ENCODE results near the gene KLF5.

KLF5 gene

DNA sequence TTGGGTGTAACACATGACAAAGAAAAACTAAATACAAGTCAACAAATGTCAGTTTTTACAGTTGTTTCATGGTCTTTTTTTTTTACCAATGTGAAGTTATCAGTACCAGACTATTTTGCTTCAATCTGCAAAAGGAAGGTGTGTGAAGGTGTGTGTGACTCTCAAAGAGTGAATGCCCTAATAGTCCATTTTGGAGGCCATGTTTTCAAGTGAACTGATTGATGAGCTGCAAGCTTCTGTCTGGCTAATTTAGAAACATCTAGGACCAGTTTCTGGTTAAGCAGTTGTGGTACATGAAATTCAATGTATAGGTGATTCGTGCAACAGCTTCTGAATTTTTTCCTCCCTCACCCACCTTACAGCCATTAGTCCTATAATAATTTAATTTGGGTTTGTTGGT is 16.1 kb downstream of the KLF5 start:
- TF ChIP-seq EP300 (IDR thresholded peaks at IDR 0.05; ENCODE audit: borderline replicate concordance) (no peak), TCF12 (IDR thresholded peaks at IDR 0.05; ENCODE audit: low read depth) (no peak), CEBPB (IDR thresholded peaks at IDR 0.05) (no peak), RAD21 (IDR thresholded peaks at IDR 0.05; ENCODE audit: low read depth) (no peak), TEAD4 (IDR thresholded peaks at IDR 0.05) (no peak), CREB1 (IDR thresholded peaks at IDR 0.05; ENCODE audit: low read depth) (no peak), YY1 (IDR thresholded peaks at IDR 0.05; ENCODE audit: low read depth) (no peak), EGR1 (IDR thresholded peaks at IDR 0.05) (no peak), TAF1 (IDR thresholded peaks at IDR 0.05; ENCODE audit: low read depth) (no peak), ZBTB7A (IDR thresholded peaks at IDR 0.05; ENCODE audit: low read depth) (no peak), FOXM1 (IDR thresholded peaks at IDR 0.05; ENCODE audit: borderline replicate concordance, low read depth) (no peak), NFIC (IDR thresholded peaks at IDR 0.05) (no peak)
- TF ChIP-seq, protein P1, sequence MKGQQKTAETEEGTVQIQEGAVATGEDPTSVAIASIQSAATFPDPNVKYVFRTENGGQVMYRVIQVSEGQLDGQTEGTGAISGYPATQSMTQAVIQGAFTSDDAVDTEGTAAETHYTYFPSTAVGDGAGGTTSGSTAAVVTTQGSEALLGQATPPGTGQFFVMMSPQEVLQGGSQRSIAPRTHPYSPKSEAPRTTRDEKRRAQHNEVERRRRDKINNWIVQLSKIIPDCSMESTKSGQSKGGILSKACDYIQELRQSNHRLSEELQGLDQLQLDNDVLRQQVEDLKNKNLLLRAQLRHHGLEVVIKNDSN (IDR thresholded peaks at IDR 0.05): no peak
- TF ChIP-seq, protein P2, sequence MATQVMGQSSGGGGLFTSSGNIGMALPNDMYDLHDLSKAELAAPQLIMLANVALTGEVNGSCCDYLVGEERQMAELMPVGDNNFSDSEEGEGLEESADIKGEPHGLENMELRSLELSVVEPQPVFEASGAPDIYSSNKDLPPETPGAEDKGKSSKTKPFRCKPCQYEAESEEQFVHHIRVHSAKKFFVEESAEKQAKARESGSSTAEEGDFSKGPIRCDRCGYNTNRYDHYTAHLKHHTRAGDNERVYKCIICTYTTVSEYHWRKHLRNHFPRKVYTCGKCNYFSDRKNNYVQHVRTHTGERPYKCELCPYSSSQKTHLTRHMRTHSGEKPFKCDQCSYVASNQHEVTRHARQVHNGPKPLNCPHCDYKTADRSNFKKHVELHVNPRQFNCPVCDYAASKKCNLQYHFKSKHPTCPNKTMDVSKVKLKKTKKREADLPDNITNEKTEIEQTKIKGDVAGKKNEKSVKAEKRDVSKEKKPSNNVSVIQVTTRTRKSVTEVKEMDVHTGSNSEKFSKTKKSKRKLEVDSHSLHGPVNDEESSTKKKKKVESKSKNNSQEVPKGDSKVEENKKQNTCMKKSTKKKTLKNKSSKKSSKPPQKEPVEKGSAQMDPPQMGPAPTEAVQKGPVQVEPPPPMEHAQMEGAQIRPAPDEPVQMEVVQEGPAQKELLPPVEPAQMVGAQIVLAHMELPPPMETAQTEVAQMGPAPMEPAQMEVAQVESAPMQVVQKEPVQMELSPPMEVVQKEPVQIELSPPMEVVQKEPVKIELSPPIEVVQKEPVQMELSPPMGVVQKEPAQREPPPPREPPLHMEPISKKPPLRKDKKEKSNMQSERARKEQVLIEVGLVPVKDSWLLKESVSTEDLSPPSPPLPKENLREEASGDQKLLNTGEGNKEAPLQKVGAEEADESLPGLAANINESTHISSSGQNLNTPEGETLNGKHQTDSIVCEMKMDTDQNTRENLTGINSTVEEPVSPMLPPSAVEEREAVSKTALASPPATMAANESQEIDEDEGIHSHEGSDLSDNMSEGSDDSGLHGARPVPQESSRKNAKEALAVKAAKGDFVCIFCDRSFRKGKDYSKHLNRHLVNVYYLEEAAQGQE (IDR thresholded peaks at IDR 0.05; ENCODE audit: low read depth): no peak
- TF ChIP-seq, protein P3, sequence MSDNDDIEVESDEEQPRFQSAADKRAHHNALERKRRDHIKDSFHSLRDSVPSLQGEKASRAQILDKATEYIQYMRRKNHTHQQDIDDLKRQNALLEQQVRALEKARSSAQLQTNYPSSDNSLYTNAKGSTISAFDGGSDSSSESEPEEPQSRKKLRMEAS (IDR thresholded peaks at IDR 0.05): no peak

DNA sequence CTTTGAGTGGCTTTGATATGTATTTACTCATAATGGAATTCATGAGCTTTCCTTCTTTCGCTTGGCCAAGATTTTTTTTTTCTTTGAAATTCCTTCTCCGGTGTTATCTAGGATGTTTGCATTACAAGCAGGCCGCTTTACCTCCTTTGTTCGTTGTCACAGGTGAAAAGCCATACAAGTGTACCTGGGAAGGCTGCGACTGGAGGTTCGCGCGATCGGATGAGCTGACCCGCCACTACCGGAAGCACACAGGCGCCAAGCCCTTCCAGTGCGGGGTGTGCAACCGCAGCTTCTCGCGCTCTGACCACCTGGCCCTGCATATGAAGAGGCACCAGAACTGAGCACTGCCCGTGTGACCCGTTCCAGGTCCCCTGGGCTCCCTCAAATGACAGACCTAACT is 16.7 kb downstream of the KLF5 start:
- TF ChIP-seq EP300 (IDR thresholded peaks at IDR 0.05; ENCODE audit: borderline replicate concordance) (no peak), FOXM1 (IDR thresholded peaks at IDR 0.05; ENCODE audit: borderline replicate concordance, low read depth) (no peak), TAF1 (IDR thresholded peaks at IDR 0.05; ENCODE audit: low read depth) (no peak), NFIC (IDR thresholded peaks at IDR 0.05) (no peak), TEAD4 (IDR thresholded peaks at IDR 0.05) (no peak)
- TF ChIP-seq, protein P3 (IDR thresholded peaks at IDR 0.05): no peak

DNA sequence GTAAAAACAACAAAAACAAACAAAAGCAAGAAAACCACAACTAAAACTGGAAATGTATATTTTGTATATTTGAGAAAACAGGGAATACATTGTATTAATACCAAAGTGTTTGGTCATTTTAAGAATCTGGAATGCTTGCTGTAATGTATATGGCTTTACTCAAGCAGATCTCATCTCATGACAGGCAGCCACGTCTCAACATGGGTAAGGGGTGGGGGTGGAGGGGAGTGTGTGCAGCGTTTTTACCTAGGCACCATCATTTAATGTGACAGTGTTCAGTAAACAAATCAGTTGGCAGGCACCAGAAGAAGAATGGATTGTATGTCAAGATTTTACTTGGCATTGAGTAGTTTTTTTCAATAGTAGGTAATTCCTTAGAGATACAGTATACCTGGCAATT is 17.1 kb downstream of the KLF5 start:
- TF ChIP-seq NFIC (IDR thresholded peaks at IDR 0.05): no peak
- no peak for TF ChIP-seq FOXM1 (IDR thresholded peaks at IDR 0.05; ENCODE audit: borderline replicate concordance, low read depth)
- no peak for TF ChIP-seq RAD21 (IDR thresholded peaks at IDR 0.05; ENCODE audit: low read depth)
- no peak for TF ChIP-seq TEAD4 (IDR thresholded peaks at IDR 0.05)
- TF ChIP-seq YY1 (IDR thresholded peaks at IDR 0.05; ENCODE audit: low read depth): no peak
- TF ChIP-seq, protein P1 (IDR thresholded peaks at IDR 0.05): no peak
- TF ChIP-seq EGR1 (IDR thresholded peaks at IDR 0.05): no peak

DNA sequence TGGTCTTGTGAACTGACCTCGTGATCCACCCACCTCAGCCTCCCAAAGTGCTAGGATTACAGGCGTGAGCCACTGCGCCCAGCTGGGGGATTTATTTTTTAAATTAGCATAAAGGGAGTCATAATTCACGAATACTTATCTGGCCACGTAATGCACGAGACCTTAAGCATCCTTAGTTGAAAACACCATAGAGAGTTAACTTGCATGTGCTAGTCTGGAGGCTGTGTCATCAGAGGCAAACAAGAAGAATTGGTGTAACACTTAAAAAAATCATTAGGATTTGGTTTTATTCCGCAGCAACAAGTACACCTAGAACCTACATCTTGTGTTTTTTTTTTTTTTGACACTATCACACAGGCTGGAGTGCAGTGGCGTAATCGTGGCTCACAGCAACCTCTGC is 19.1 kb downstream of the KLF5 start:
- TF ChIP-seq TEAD4 (IDR thresholded peaks at IDR 0.05) (no peak), RAD21 (IDR thresholded peaks at IDR 0.05; ENCODE audit: low read depth) (no peak), FOXM1 (IDR thresholded peaks at IDR 0.05; ENCODE audit: borderline replicate concordance, low read depth) (no peak)

DNA sequence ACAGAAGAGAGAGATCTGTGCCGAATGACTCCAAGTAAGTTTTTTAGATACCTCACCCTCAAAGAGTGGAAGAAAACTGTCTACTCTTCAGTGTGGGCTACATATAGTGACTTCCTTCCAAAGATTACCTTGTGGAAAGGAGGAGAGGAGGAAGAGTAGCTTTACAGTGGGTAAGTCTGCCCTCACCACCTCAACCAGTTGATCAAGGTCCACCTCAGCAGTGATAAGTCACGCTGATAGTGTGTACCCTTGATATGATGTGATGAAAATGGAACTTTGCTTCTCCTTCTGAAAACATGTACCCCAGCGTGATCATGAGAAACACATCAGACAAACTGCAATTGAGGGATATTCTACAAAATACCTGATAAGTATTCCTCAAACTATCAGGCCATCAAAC is 20.6 kb downstream of the KLF5 start:
- TF ChIP-seq FOXM1 (IDR thresholded peaks at IDR 0.05; ENCODE audit: borderline replicate concordance, low read depth) (no peak), YY1 (IDR thresholded peaks at IDR 0.05; ENCODE audit: low read depth) (no peak), ZBTB7A (IDR thresholded peaks at IDR 0.05; ENCODE audit: low read depth) (no peak), RAD21 (IDR thresholded peaks at IDR 0.05; ENCODE audit: low read depth) (no peak), CREB1 (IDR thresholded peaks at IDR 0.05; ENCODE audit: low read depth) (no peak), TEAD4 (IDR thresholded peaks at IDR 0.05) (no peak), CEBPB (IDR thresholded peaks at IDR 0.05) (no peak), EP300 (IDR thresholded peaks at IDR 0.05; ENCODE audit: borderline replicate concordance) (no peak), EGR1 (IDR thresholded peaks at IDR 0.05) (no peak)
- TF ChIP-seq, protein P2 (IDR thresholded peaks at IDR 0.05; ENCODE audit: low read depth): no peak
- TF ChIP-seq, protein P3 (IDR thresholded peaks at IDR 0.05): no peak

DNA sequence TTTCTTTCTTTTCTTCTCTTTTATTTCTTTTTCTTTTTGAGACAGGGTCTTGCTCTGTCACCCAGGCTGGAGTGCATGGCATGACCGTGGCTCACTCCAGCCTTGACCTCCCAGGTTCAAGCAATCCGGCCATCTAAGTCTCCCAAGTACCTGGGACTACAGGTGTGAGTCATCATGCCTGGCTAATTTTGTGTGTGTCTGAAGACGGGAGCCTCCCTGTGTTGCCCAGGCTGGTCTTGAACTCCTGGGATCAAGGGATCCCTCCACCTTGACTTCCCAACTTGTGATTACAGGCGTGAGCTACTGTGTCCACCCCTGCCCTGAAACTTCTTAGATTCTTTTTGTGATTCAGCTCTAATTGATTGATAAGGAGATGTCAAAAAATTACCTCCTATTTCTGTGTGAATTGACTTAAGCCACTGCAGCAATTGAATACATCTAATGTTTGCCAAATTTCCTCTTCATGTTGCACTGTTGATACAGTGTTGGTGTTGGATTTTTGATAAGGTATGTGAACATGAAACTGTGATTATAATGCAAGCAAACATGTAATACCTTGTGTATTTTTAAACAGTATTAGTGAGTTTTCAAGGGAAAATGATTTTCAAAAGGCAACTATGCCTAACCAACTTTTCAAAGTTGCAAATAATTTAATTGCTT is 22.6 kb downstream of the KLF5 start:
- no peak for TF ChIP-seq TCF12 (IDR thresholded peaks at IDR 0.05; ENCODE audit: low read depth)
- no peak for TF ChIP-seq NFIC (IDR thresholded peaks at IDR 0.05)
